Midbrain (tissue), 1 donor: Measurements from ENCODE around the gene ADARB1.
"Not testable (repeated sequence)": the region's sequence is repeated elsewhere in the genome, so short reads cannot be mapped to it uniquely, and the experiment has no call there.

ENCODE experiments used
- DNase-seq: peaks from one replicate; lab custom pipeline; 2025; lab: John Stamatoyannopoulos, UW

Gene ADARB1

GRCh38 chr21:45135868-45136267, 61.5 kb downstream of the ADARB1 start:
- no peak for DNase-seq

GRCh38 chr21:45136500-45136899, 62.1 kb downstream of the ADARB1 start:
- DNase-seq, result no peak

GRCh38 chr21:45136927-45137611, 62.7 kb downstream of the ADARB1 start:
- DNase-seq, result peak; percentile 79

- no peak for DNase-seq
Measured at GRCh38 chr21:45137612-45137937, 63.2 kb downstream of the ADARB1 start.

- no peak for DNase-seq
Measured at GRCh38 chr21:45138199-45139002, 64.0 kb downstream of the ADARB1 start.

- not testable (repeated sequence) for DNase-seq
Measured at GRCh38 chr21:45139003-45139360, 64.6 kb downstream of the ADARB1 start.

GRCh38 chr21:45139473-45139872, 65.1 kb downstream of the ADARB1 start:
- DNase-seq, result no peak

- DNase-seq, result peak; percentile 74
Measured at GRCh38 chr21:45140346-45140940, 66.1 kb downstream of the ADARB1 start.

- DNase-seq, result not testable (repeated sequence)
Measured at GRCh38 chr21:45140944-45141343, 66.6 kb downstream of the ADARB1 start.

- no peak for DNase-seq
Measured at GRCh38 chr21:45141507-45141906, 67.1 kb downstream of the ADARB1 start.

GRCh38 chr21:45142469-45143308, 68.3 kb downstream of the ADARB1 start:
- no peak for DNase-seq

GRCh38 chr21:45143855-45144254, 69.5 kb downstream of the ADARB1 start:
- no peak for DNase-seq

- DNase-seq, result no peak
Measured at GRCh38 chr21:45145146-45145545, 70.8 kb downstream of the ADARB1 start.

- DNase-seq, result not testable (repeated sequence)
Measured at GRCh38 chr21:45145846-45146245, 71.5 kb downstream of the ADARB1 start.

- DNase-seq, result no peak
Measured at GRCh38 chr21:45146306-45146705, 71.9 kb downstream of the ADARB1 start.

GRCh38 chr21:45146801-45147200, 72.4 kb downstream of the ADARB1 start:
- DNase-seq, result no peak

GRCh38 chr21:45147473-45148315, 73.3 kb downstream of the ADARB1 start:
- no peak for DNase-seq

GRCh38 chr21:45148316-45148990, 74.1 kb downstream of the ADARB1 start:
- no peak for DNase-seq

- no peak for DNase-seq
Measured at GRCh38 chr21:45149021-45149420, 74.6 kb downstream of the ADARB1 start.

GRCh38 chr21:45150638-45151131, 76.3 kb downstream of the ADARB1 start:
- no peak for DNase-seq
